Measurements from ENCODE around the gene POU3F3.

DNA sequence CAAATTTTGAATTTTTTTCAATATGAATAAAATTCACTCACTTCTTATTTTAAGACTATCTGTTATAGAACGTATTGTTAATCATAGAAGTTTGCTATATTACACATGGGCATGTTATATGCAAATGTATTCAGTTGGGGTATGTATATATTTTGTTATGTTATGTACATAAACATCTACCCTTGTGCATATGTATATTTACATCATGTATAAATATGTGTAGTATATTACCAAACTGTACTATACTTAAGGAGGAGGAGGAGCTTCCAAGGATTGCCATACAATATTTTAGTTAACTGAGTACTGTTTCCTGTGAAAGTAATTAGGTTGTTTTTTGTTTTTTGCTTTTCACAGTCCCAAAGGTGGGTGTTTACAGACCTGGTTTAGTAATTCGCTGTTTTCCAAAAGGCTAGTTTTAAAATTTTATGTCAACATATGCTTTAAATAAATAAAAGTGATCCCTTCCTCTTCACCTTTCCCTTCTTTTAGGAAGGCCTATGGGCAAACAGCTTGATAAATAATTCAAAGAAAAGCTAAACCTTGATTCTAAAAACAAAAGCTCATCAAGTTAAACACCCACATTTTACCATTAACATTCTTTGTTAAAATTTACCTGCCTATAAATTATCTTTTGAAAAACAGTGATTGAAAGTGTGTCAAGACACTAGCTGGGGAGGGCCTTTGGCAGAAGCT lies 12.9 kb upstream of the POU3F3 start:
- TF ChIP-seq, protein P1, sequence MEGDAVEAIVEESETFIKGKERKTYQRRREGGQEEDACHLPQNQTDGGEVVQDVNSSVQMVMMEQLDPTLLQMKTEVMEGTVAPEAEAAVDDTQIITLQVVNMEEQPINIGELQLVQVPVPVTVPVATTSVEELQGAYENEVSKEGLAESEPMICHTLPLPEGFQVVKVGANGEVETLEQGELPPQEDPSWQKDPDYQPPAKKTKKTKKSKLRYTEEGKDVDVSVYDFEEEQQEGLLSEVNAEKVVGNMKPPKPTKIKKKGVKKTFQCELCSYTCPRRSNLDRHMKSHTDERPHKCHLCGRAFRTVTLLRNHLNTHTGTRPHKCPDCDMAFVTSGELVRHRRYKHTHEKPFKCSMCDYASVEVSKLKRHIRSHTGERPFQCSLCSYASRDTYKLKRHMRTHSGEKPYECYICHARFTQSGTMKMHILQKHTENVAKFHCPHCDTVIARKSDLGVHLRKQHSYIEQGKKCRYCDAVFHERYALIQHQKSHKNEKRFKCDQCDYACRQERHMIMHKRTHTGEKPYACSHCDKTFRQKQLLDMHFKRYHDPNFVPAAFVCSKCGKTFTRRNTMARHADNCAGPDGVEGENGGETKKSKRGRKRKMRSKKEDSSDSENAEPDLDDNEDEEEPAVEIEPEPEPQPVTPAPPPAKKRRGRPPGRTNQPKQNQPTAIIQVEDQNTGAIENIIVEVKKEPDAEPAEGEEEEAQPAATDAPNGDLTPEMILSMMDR (IDR thresholded peaks at IDR 0.05): no peak
- no peak for TF ChIP-seq ZFX (IDR thresholded peaks at IDR 0.05; ENCODE audit: borderline replicate concordance)
